HPDE6-E6E7 (cell line): Measurements from ENCODE around the gene IGFBP1.
"Not testable (repeated sequence)": the region's sequence is repeated elsewhere in the genome, so short reads cannot be mapped to it uniquely, and the experiment has no call there.

Source experiments
- DNase-seq: peaks from one replicate; pipeline ENCODE4 v3.0.0; 2011; ENCODE audit warnings: missing footprints; ENCODE audit errors: extremely low spot score

IGFBP1 gene

DNA sequence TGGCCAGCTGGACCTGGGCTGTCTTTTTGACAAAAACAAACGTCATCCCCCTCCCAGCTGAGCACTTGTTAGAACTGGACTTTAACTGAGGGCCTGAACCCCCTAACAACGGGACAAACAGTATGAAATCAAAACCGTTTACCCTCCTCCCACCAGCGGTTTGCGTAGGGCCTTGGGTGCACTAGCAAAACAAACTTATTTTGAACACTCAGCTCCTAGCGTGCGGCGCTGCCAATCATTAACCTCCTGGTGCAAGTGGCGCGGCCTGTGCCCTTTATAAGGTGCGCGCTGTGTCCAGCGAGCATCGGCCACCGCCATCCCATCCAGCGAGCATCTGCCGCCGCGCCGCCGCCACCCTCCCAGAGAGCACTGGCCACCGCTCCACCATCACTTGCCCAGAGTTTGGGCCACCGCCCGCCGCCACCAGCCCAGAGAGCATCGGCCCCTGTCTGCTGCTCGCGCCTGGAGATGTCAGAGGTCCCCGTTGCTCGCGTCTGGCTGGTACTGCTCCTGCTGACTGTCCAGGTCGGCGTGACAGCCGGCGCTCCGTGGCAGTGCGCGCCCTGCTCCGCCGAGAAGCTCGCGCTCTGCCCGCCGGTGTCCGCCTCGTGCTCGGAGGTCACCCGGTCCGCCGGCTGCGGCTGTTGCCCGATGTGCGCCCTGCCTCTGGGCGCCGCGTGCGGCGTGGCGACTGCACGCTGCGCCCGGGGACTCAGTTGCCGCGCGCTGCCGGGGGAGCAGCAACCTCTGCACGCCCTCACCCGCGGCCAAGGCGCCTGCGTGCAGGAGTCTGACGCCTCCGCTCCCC is at the start of gene IGFBP1:
IGFBP1 (plus strand) TSS at position 304 of the 808 bp plus-strand sequence; CDS start at position 469, 165 bp downstream.
- no peak for DNase-seq

DNA sequence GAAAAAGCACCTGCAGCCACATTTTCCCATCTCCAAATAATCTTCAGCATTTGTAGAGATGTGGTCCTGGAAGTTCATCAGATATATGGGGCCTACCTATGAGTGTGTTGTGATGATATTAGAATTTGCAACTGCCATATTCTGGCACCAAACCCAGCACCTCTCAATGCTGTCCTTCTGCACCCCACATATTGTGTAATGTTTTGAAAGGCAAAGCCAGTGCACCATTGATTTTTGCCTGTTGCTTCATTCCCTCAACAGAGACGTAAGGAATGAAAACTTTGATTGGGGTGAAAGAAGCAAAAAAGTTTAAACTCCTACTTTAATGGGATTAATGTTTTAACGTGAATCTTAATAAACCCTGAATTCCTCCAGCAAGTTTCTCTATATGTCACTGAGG is 49.4 kb upstream of the IGFBP1 start:
- DNase-seq = not testable (repeated sequence)

DNA sequence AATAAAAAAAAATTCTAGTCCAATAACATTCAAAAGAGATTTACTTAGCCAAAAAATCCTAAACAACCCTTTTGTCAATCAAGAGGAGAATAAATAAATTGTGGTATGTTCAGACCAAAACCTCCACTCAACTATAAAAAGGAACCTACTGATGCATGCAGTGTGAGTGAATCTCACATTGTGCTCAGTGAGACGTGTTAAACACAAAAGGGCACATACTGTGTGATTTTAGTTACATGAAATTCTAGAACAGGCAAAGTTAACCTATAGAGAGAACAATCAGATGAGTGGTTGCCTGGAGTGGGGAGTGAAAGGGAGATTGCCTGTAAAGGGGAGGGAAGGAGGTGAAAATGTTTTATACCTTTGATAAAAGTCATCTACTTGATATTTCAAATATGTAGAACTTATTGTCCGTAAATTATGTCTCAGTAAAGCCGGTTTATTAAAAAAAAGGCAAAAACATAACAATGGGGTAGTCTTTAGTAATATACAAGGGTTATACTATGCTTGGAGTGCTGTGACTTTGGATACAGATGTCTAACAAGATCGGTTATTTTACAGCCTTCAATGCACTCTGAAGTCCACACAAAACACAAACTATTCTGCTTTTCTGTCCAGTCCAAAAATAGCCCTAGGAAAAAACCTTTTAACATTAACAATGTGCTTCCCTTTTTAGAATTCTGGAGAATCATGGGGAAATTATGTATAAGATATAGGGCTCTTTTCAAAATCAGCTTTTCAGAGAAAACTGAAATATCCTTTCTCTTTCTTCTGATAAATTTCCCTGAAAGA is 46.2 kb upstream of the IGFBP1 start:
- DNase-seq = not testable (repeated sequence)

DNA sequence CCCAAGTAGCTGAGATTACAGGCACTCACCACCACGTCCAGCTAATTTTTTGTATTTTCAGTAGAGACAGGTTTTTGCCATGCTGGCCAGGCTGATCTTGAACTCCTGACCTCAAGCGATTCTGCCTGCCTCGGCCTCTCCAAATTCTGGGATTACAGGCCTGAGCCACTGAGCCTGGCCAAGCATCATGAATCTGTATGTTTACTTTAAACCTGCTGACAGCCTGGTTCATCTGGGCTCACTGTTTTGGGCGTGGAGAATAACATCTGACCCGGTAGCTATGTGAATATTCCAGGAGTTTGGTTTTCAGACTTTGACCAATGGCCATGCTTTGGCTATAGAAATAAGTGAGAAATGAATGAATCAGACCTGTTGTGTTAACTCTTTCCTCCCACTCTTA is 41.8 kb upstream of the IGFBP1 start:
- DNase-seq = not testable (repeated sequence)

DNA sequence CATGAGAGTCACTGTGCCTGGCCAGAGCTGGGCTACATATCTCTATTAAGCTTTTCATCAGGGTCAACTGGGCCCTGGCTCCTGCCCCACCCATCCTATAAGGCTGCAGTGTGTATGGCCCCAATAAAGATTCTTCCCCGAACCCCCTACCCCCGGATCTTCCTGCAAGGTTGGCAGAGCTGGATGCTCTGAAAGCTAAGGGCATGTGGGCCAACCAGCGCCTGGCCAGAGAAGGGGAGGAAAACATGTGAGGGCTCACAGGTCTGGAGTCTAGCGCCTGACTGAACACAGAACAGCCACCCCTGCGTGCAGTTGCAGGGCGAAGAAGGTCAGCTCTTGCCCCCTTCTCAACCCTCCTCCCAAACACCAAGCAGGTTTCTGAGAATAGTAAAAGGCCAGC is 39.6 kb upstream of the IGFBP1 start:
- not testable (repeated sequence) for DNase-seq

DNA sequence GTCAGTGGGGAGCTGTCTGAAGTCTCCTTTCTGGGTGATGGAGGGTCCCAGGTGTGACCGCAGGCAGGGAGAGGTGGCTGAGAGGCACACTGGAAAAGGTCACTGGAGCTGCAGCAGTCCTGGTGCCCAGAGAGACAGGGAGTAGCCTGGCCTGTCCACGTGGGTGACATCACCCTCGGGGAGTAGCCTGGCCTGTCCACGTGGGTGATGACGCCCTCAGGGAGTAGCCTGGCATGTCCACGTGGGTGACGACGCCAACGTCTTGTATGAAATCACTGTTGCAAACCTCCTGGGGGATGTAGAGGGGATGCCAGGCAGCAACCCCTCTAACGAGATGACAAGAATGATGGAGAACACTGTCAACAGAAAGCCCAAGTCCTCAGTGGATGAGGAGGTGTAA is 35.3 kb upstream of the IGFBP1 start:
- not testable (repeated sequence) for DNase-seq

DNA sequence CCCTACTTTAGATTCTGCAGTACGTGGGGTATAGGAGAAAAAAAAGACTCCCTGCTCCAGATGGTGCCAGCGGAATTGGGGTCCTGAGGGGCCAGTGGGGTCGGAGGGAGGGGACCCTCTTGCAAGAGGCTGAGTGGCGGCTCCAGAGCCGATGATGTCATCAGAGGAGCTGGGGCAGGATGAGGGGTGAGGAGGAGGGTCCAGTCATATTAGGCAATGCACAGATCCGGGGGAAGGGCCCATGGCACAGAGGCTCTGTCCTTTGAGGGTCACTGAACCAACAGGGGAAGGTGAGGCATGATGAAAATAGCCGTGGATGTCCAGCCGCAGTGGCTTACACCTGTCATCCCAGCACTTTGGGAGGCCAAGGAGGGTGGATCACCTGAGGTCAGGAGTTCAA is 34.8 kb upstream of the IGFBP1 start:
- DNase-seq = not testable (repeated sequence)

DNA sequence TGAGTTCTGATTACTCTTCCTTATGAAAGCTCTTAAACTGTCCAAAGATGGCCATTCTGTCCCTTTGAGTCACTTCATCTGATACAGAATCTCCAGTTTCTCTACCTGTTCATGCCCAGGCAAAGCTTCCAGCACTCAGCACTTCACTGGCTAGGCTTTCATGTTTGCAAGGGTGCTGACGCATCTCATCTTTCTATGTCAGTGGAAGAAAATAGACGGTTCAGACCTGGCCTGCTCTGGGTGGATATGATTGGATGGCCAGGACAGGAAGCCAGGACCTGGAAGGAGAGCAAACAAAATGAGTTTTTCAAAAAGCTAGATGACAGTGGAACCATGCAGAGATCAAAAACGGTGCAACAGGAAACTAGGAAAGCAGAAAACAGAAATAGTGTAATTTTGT is 32.6 kb upstream of the IGFBP1 start:
- DNase-seq = not testable (repeated sequence)

DNA sequence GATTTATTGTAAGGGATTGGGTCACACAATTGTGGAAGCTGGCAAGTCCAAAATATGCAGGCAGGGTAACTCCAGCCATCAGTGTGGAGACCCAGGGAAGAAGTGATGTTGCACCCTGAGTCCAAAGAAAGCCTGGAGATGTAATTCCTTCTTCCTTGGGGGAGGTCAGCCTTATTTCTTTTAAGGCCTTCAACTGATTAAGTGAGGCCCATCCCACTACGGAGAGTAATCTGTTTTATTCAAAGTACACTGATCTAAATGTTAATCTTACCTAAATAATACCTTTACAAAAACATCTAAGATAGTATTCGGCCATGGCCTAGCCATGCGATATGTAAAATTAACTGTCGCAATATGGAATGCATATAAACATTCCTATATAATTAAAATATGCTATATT is 31.4 kb upstream of the IGFBP1 start:
- DNase-seq = not testable (repeated sequence)

DNA sequence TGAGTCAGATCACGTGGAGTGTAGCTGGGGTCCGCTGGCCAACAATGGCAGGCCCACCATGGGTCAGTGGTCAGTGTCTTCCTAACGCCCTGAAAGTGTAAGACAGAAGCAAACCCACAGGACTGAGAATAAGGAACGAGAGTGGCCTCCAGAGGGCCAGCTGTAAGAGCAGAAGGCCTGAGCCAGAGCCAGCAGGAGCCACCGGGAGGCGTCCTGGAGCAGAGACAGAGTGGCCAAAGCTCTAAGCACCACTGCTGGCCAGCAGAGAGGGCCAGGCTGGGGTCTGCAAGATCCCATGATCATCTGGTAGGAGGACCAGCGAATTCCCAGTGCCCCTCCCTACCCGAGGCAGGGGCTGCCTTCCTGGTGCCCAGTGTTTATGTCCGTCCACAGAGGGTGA is 24.6 kb upstream of the IGFBP1 start:
- DNase-seq = no peak

DNA sequence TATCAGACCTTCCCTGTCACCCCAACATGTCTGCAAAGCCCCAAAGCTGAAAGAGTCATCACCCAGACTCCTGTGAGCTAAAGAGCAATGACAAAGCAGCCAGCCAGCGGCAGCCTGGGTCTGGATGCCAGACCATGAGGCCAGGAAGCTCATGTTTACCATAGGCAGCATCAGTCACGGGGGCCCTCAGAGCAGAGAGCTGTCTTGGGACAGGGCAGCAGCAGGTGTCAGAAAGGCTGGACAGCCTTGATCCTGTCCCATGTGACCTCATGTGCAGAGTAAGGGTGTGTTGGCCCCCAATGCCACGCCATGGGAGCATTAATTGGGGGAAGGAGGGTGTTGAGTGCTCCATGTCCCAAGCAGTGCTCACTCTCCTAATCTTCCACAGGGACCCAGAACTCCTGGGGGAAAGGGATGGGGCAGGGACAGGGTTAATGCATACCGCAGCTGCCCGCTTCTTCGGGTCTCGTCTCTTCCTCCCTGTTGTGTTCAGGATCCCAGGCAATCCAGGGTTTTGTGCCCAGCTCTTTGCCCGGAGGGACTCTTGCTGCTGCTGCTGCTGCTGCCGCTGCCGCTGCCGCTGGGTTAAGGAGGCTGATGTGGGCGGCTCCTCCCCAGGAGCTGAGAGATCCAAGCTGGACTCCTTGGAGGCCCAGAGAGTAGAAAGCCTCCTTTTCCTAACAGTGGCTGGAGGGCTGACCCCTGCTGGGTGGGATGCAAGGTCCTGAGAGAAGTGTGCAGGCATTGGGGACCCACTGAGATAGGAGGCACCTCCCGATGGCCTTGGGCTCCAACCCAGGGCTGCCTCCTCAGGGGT is 22.5 kb upstream of the IGFBP1 start:
- DNase-seq = no peak

DNA sequence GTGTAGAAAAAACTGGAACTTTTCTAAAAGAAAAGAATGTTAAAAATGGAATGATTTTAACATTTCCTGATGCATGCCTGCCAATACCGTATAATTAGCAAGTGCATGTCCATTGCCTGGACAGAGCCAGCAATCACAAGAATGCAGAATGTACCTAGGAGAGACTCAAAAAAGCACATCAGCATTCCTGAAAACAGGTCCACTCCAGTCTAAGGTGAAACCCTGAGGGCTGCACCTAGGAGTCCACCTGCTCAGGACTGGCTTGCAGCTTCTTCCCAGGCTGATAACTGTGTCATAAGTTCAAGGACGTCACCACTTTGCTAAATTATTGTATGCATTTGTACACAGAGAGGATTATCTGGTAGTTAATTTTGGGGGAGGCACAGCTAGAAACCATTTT is 20.8 kb upstream of the IGFBP1 start:
- no peak for DNase-seq

DNA sequence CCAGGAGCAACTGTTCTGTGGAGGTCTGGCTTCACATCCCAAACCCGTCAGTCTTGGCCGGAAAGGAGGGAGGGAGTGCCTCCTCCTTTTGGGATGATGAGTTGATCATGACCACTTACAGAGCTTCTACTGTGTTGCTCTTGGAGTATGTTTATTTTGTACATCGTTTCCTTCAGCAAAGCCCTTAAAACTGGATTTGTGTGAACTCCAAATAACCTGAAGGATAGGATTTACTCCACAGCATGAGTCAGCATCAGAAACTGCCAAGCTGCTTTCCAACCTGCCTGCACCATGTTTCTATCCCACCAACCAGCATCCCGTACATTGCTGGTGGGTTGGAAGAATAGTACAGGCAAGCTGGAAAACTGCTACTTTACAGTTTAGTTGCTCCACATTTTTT is 18.9 kb upstream of the IGFBP1 start:
- DNase-seq = no peak

DNA sequence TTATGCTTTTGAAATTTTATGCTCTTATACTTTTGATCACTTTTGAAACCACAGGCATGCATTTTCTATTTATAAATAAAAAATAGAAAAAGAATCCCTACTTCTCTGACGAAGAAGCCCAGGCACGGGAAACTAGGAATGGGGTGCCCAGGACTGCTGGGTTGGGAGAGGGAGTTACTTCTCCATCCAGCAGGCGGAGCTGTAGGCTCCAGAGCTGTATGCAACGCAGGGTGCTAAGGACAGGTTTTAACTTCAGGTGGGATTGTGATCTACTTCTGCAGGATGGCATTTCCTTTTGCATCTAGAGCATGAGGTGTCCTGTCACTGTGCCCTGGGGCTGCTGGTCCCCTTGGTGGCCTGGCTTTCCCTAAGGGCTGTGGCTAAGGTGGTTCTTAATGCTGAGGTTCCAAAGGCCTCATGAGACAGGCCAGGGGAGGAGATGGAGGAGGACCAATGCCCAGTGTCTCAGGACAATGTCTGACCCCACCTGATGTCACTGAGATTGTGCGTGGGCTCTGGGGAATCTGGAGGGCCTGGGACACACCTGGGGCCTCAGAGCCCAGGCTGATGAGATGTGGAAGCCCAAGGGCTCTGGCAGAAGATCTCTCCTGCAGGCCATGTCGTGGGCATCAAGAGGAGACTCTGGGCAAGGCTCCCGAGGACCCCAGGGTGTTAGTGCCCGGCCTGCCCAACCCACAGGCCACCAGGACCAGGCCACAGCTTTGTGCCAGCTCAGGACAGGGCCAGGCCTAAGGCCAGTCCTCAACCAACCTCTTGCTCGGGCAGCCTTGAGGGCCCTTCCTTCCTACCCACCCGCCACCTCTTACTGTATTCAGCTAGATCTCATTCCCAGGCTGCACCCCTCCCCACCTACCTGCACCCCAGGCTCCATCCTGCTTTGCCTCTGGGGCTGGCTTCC is 15.9 kb upstream of the IGFBP1 start:
- no peak for DNase-seq

DNA sequence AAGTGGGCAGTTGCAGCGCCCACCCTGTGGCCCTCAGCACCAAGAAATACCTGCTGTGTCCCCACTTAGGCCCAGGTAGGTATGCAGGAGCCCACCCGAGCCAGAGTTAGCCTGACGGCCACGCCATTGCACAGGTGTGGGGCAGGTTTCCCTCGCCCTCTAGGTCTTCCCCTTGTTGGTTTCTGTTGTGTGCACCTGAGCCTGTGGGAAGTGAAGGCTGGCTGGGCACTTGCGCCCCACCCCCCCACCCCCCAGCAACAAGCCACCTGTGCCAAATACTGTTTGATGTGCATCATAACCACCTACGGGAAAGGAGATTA is 15.3 kb upstream of the IGFBP1 start, which contains the start of gene CCDC201:
CCDC201 (minus strand) TSS at position 48 of the 320 bp plus-strand sequence. CDS start 75 bp downstream, outside the sequence.
- DNase-seq = no peak

DNA sequence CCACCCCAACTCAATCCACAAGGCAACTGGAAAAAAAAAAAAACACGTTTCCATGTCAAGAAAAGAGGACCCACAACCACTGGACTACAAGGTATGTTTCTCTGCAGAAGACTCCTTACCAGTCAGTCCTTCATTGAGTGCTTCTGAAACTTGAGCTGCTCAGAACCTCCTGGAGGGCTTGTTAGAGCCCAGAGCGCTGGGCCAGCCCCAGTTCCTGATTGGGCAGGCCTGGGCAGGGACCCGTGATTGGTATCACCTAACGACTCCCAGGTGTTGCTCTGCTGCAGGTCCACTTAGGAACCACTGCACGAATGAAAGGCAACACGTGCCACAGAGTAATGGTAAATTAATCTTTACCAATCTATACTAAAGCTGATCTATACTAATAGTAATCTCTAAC is 14.9 kb upstream of the IGFBP1 start:
- DNase-seq = no peak

DNA sequence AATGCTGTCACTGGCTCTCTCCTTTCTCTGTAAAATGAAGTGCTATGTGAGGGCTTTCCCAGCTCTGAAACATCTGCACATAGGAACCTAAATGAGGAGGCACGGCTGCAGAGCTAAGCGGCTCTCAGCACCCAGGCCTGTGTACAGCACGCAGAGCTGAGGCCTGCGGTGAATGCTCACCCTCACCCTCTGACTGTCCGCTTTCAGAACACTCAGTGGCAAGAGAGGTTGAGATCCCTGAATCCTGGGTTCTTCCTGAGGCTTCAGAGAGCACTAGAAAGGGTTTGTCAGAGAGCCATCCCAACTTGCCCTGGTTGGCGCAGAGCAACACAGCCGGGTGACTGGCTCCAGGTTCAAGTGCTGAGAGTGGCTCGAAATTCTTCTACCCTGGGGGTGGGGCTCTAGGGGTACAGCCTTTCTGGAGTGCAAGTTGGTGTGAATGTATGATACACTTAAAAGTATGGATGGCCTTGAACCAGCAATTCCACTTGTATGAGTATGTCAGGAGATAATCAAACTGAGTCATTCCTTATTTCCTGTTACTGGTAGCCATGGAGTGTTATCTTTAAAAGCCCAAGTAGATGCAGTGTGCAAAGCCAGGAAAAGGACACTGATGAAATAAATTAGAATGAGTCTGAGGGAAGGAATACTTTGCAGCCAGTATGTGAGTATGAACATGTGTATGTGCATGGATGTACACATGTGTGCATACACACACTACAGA is 13.7 kb upstream of the IGFBP1 start:
- peak; percentile 34 for DNase-seq

DNA sequence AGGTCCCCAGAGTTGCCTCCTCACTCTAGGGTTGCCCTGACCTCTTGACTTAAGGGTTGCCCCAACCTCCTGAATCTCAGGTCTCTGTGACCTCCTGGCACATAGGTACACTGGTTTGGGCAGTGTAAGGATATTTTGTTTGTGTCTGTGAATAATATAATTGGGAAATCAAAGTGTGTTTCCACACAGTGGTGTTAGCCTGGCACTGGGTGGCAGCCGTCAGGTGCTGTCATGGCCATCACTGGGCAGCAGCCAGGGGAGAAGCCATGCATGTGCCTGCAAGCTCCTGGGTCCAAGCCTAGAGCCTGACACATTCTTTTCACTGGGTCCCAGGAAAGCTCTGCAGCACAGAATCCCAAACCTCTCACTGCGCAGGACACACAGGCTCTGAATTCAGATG is 11.8 kb upstream of the IGFBP1 start:
- DNase-seq = no peak

DNA sequence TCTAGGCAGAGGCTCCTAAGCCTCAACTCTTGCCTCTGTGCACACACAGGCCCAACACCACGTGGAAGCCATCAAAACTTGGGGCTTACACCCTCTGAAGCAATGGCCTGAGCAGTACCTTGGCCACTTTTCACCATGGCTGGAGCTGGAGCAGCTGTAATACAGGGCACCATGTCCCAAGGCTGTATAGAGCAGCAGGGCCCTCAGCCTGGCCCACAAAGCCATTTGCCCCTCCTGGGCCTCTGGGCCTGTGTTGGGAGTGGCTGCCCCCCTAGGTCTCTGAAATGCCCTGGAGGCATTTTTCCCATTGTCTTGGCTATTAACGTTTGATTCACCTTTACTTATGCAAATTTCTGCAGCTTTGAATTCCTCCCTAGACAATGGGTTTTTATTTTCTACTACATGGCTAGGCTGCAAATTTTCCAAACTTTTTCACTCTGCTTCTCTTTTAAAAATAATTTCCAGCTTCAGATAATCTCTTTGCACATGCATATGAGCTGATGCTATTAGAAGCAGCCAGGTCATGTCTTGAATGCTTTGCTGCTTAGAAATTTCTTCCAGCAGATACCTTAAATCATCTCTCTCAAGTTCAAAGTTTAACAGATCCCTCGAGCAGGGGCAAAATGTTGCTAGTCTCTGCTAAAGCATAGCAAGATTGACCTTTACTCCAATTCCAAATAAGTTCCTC is 9.7 kb upstream of the IGFBP1 start:
- no peak for DNase-seq

DNA sequence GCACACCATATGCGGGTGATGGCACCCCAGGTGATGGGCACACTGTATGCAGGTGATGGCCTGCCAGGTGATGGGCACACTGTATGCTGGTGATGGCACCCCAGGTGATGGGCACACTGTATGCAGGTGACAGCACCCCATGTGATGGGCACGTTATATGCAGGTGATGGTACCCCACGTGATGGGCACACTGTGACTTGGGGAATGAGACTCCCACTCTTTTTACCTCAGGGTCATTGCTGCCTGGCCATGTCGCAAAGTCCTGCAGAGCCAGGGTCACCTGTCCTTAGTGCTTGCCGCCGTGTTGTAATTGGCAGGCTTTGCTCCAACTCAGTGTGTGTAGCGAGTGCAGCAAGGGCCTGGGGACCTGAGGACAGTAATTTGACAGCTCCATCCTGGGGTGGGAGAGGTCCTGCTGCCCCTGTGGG is 7.8 kb upstream of the IGFBP1 start:
- DNase-seq = no peak
